Measurements from ENCODE around the gene COX19. TPM values are rescaled to one million over a fixed set of nuclear protein-coding genes. Genes with fewer than 3 reads are reported as not detected.

The COX19 gene
- total and polyA plus RNA-seq, 2 experiments from 2014 or later = 11.7 to 12.6 TPM

DNA sequence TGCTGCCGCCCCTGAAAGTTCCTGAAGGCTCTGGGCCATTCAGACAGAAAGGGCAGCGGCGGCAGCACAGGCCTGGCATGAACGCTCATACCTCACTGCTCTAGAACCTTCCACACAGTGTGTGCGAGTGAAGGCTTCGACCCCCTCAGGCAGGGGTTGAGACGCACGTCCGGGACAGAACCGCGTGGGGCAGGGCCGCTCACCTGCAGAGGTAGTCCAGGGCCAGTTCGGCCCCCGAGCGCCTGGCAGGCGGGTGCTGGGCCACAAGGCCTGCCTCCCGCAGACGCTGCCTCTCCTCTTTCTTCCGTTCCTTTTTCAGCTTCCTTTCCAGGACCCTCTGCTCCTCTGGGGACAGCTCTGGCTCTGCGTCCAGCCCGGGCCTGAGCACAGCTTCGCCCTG, 34.4 kb upstream of the COX19 start:
- H3K4me2 ChIP-seq = no peak overlapping the region
- Mint-ChIP-seq H3K4me1 (no peaks in the 10 kb centered on the region), H3K4me3 (no peak overlapping the region), H3K27me3 (ENCODE audit: insufficient read depth, low read depth, poor library complexity) (peaks cover 20% of the 10 kb centered on the region), H3K36me3 (ENCODE audit: low read depth) (peaks cover 11% of the 10 kb centered on the region), H3K27ac (no peak overlapping the region), H3K9me3 (no peaks in the 10 kb centered on the region; the same call in 2 of the 3 replicates)
- no peaks in the 10 kb centered on the region for H3K27me3 ChIP-seq (ENCODE audit: insufficient read depth)
- H2AFZ ChIP-seq = no peak overlapping the region
- H3K4me1 ChIP-seq (ENCODE audit: insufficient read depth) = no peaks in the 10 kb centered on the region
- 0 out of 2 replicates have a peak, but pooled peaks cover 3% of the 10 kb centered on the region for H3F3A ChIP-seq (replicated peaks; ENCODE audit: low read depth)
- no peak overlapping the region for H3K27ac ChIP-seq (ENCODE audit: low read depth)
- H3K9me2 ChIP-seq (ENCODE audit: insufficient read depth) = no peaks in the 10 kb centered on the region
- no peak for ATAC-seq
- DNase-seq (ENCODE audit: low spot score) = no peak
- H3K36me3 ChIP-seq (ENCODE audit: insufficient read depth) = no peaks in the 10 kb centered on the region
- no peak overlapping the region for H3K4me3 ChIP-seq
- TF ChIP-seq POLR2AphosphoS5 (IDR thresholded peaks at IDR 0.05; ENCODE audit: low read depth) = no peak
- no peak for TF ChIP-seq ZNF331 (CRISPR knock-in tag; IDR thresholded peaks at IDR 0.05; ENCODE audit: low read depth)
- TF ChIP-seq JUNB (IDR thresholded peaks at IDR 0.05; ENCODE audit: unreplicated experiment) = no peak
- no peak for TF ChIP-seq STAT1 (IDR thresholded peaks at IDR 0.05; ENCODE audit: unreplicated experiment)
- TF ChIP-seq EZH2phosphoT487 (IDR thresholded peaks at IDR 0.05; ENCODE audit: unreplicated experiment) = no peak
- TF ChIP-seq, protein P1, sequence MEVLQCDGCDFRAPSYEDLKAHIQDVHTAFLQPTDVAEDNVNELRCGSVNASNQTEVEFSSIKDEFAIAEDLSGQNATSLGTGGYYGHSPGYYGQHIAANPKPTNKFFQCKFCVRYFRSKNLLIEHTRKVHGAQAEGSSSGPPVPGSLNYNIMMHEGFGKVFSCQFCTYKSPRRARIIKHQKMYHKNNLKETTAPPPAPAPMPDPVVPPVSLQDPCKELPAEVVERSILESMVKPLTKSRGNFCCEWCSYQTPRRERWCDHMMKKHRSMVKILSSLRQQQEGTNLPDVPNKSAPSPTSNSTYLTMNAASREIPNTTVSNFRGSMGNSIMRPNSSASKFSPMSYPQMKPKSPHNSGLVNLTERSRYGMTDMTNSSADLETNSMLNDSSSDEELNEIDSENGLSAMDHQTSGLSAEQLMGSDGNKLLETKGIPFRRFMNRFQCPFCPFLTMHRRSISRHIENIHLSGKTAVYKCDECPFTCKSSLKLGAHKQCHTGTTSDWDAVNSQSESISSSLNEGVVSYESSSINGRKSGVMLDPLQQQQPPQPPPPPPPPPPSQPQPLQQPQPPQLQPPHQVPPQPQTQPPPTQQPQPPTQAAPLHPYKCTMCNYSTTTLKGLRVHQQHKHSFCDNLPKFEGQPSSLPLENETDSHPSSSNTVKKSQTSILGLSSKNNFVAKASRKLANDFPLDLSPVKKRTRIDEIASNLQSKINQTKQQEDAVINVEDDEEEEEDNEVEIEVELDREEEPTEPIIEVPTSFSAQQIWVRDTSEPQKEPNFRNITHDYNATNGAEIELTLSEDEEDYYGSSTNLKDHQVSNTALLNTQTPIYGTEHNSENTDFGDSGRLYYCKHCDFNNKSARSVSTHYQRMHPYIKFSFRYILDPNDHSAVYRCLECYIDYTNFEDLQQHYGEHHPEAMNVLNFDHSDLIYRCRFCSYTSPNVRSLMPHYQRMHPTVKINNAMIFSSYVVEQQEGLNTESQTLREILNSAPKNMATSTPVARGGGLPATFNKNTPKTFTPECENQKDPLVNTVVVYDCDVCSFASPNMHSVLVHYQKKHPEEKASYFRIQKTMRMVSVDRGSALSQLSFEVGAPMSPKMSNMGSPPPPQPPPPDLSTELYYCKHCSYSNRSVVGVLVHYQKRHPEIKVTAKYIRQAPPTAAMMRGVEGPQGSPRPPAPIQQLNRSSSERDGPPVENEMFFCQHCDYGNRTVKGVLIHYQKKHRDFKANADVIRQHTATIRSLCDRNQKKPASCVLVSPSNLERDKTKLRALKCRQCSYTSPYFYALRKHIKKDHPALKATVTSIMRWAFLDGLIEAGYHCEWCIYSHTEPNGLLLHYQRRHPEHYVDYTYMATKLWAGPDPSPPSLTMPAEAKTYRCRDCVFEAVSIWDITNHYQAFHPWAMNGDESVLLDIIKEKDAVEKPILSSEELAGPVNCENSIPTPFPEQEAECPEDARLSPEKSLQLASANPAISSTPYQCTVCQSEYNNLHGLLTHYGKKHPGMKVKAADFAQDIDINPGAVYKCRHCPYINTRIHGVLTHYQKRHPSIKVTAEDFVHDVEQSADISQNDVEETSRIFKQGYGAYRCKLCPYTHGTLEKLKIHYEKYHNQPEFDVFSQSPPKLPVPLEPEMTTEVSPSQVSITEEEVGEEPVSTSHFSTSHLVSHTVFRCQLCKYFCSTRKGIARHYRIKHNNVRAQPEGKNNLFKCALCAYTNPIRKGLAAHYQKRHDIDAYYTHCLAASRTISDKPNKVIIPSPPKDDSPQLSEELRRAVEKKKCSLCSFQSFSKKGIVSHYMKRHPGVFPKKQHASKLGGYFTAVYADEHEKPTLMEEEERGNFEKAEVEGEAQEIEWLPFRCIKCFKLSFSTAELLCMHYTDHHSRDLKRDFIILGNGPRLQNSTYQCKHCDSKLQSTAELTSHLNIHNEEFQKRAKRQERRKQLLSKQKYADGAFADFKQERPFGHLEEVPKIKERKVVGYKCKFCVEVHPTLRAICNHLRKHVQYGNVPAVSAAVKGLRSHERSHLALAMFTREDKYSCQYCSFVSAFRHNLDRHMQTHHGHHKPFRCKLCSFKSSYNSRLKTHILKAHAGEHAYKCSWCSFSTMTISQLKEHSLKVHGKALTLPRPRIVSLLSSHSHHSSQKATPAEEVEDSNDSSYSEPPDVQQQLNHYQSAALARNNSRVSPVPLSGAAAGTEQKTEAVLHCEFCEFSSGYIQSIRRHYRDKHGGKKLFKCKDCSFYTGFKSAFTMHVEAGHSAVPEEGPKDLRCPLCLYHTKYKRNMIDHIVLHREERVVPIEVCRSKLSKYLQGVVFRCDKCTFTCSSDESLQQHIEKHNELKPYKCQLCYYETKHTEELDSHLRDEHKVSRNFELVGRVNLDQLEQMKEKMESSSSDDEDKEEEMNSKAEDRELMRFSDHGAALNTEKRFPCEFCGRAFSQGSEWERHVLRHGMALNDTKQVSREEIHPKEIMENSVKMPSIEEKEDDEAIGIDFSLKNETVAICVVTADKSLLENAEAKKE (CRISPR knock-in tag; IDR thresholded peaks at IDR 0.05) = no peak
- TF ChIP-seq NANOG (IDR thresholded peaks at IDR 0.05; ENCODE audit: borderline replicate concordance) = no peak
- TF ChIP-seq, protein P2, sequence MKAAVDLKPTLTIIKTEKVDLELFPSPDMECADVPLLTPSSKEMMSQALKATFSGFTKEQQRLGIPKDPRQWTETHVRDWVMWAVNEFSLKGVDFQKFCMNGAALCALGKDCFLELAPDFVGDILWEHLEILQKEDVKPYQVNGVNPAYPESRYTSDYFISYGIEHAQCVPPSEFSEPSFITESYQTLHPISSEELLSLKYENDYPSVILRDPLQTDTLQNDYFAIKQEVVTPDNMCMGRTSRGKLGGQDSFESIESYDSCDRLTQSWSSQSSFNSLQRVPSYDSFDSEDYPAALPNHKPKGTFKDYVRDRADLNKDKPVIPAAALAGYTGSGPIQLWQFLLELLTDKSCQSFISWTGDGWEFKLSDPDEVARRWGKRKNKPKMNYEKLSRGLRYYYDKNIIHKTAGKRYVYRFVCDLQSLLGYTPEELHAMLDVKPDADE (IDR thresholded peaks at IDR 0.05) = no peak
- TF ChIP-seq, protein P3, sequence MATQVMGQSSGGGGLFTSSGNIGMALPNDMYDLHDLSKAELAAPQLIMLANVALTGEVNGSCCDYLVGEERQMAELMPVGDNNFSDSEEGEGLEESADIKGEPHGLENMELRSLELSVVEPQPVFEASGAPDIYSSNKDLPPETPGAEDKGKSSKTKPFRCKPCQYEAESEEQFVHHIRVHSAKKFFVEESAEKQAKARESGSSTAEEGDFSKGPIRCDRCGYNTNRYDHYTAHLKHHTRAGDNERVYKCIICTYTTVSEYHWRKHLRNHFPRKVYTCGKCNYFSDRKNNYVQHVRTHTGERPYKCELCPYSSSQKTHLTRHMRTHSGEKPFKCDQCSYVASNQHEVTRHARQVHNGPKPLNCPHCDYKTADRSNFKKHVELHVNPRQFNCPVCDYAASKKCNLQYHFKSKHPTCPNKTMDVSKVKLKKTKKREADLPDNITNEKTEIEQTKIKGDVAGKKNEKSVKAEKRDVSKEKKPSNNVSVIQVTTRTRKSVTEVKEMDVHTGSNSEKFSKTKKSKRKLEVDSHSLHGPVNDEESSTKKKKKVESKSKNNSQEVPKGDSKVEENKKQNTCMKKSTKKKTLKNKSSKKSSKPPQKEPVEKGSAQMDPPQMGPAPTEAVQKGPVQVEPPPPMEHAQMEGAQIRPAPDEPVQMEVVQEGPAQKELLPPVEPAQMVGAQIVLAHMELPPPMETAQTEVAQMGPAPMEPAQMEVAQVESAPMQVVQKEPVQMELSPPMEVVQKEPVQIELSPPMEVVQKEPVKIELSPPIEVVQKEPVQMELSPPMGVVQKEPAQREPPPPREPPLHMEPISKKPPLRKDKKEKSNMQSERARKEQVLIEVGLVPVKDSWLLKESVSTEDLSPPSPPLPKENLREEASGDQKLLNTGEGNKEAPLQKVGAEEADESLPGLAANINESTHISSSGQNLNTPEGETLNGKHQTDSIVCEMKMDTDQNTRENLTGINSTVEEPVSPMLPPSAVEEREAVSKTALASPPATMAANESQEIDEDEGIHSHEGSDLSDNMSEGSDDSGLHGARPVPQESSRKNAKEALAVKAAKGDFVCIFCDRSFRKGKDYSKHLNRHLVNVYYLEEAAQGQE (IDR thresholded peaks at IDR 0.05; ENCODE audit: unreplicated experiment) = no peak
- TF ChIP-seq ZNF114 (CRISPR knock-in tag; IDR thresholded peaks at IDR 0.05) = no peak
- no peak for TF ChIP-seq EZH2 (IDR thresholded peaks at IDR 0.05; ENCODE audit: low read depth, unreplicated experiment)
- no peak for TF ChIP-seq CREB1 (CRISPR knock-in tag; IDR thresholded peaks at IDR 0.05; ENCODE audit: low read depth)
- TF ChIP-seq, protein P4, sequence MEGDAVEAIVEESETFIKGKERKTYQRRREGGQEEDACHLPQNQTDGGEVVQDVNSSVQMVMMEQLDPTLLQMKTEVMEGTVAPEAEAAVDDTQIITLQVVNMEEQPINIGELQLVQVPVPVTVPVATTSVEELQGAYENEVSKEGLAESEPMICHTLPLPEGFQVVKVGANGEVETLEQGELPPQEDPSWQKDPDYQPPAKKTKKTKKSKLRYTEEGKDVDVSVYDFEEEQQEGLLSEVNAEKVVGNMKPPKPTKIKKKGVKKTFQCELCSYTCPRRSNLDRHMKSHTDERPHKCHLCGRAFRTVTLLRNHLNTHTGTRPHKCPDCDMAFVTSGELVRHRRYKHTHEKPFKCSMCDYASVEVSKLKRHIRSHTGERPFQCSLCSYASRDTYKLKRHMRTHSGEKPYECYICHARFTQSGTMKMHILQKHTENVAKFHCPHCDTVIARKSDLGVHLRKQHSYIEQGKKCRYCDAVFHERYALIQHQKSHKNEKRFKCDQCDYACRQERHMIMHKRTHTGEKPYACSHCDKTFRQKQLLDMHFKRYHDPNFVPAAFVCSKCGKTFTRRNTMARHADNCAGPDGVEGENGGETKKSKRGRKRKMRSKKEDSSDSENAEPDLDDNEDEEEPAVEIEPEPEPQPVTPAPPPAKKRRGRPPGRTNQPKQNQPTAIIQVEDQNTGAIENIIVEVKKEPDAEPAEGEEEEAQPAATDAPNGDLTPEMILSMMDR (conservative IDR thresholded peaks at IDR 0.05; ENCODE audit: low read depth in 2 of 2) = no peak
- H4K20me1 ChIP-seq (replicated peaks; ENCODE audit: insufficient read depth) = peaks cover 11% of the 10 kb centered on the region; the same call in 1 of the 2 replicates
- H3K79me2 ChIP-seq (replicated peaks; ENCODE audit: insufficient read depth) = 0 out of 2 replicates have a peak, but pooled peaks cover 9% of the 10 kb centered on the region
